ENCODE results near the gene STK32B. TPM values are rescaled to one million over a fixed set of nuclear protein-coding genes. Genes with fewer than 3 reads are reported as not detected.
A peak's percentile ranks its signal among the peaks of the same experiment; 100 is the strongest.

The STK32B gene
- polyA plus RNA-seq, 4 donors, result 0.27 to 0.75 (median 0.58) TPM; not detected in 1

DNA sequence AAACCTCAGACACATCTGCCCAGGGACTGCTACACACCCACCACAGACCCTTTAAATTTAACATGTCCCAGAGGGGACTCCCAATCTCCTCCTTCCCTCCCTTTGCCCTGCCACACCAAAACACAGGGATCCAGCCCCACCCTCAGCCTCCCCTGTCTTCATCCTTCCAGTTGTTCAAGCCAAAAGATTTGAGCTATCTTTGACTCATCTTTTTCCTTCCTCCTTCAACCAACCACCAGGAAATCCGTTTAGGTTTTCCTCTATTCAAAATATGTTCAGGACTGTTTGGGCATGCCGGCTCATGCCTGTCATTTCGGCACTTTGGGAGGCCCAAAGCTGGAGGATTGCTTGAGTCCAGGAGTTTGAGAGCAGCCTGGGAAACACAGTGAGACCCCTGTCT, 6.9 kb upstream of the STK32B start:
- no peak overlapping the region for H3K4me3 ChIP-seq (ENCODE audit: low read depth in 1 of 3, low read length in 3 of 3)
- no peak overlapping the region for H3K27ac ChIP-seq (ENCODE audit: low read depth in 1 of 3, low read length in 2 of 3)
- no peak for FAIRE-seq
- no peaks in the 10 kb centered on the region for H3K36me3 ChIP-seq (ENCODE audit: control insufficient read depth in 3 of 3, insufficient read depth in 2 of 3, low read depth in 1 of 3, low read length in 3 of 3)
- WGBS, 3 donors, result 56 to 74% (median 68%) methylated on average over 3 of the region's 3 CpGs
- no peak for DNase-seq
- no peaks in the 10 kb centered on the region for H3K9me3 ChIP-seq (ENCODE audit: control insufficient read depth in 2 of 2, insufficient read depth in 1 of 2, low read depth in 1 of 2, low read length in 1 of 2)
- no peaks in the 10 kb centered on the region for H3K27me3 ChIP-seq (ENCODE audit: control insufficient read depth in 3 of 3, insufficient read depth in 3 of 3, low read length in 3 of 3)
- no peaks in the 10 kb centered on the region for H3K4me1 ChIP-seq (ENCODE audit: control insufficient read depth in 3 of 3, insufficient read depth in 2 of 3, low read depth in 1 of 3, low read length in 2 of 3)

DNA sequence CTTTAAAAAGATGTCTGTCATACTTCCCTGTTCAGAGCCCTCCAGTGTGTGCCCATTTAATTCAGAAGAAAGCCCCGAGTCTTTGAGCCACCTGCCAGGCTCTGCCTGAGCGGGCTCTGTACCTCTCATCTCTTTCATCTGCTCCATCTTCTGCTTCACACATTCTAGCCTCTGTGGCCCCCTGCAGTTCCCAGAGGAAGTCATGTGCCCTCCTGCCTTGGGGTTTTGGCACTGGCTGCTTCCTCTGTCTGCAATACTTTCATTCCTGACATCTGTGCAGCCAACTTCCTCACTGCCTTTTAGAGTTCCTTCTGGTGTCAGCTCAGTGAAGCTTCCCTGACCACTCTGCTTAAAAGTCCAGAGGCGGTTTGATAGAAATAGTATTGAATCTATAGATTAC, 6.2 kb upstream of the STK32B start:
- 53 to 67% (median 58%) methylated on average over 3 of the region's 3 CpGs for WGBS, 3 donors
- no peak for DNase-seq

DNA sequence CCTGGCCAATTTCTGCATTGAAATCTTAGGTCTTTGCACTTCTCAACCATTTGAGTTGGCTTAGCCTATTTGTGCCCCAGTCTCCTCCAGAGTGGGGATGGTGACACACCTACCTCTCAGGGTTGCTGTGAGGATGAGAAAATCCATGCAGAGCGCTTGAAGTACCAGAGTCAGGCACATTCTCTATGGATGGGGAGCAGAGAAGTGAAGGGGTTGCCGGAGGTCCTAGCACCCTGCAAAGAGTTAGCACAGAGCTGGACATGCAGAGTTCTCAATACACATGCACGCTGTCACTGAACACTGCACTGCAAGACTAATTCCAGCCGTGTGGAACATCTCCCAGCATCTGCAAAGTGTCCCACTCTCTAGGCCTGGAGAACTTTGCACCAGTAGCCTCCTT, 2.6 kb upstream of the STK32B start:
- no peak overlapping the region for H3K27ac ChIP-seq (ENCODE audit: low read depth in 1 of 3, low read length in 2 of 3)
- no peak overlapping the region for H3K4me3 ChIP-seq (ENCODE audit: low read depth in 1 of 3, low read length in 3 of 3)
- H3K27me3 ChIP-seq (ENCODE audit: control insufficient read depth in 3 of 3, insufficient read depth in 3 of 3, low read length in 3 of 3), result peaks cover 4 to 23% (median 9%) of the 10 kb centered on the region in 3 donors
- no peaks in the 10 kb centered on the region for H3K36me3 ChIP-seq (ENCODE audit: control insufficient read depth in 3 of 3, insufficient read depth in 2 of 3, low read depth in 1 of 3, low read length in 3 of 3)
- DNase-seq (no peak), FAIRE-seq (no peak)
- H3K4me1 ChIP-seq (ENCODE audit: control insufficient read depth in 3 of 3, insufficient read depth in 2 of 3, low read depth in 1 of 3, low read length in 2 of 3), result no peaks in the 10 kb centered on the region
- H3K9me3 ChIP-seq (ENCODE audit: control insufficient read depth in 2 of 2, insufficient read depth in 1 of 2, low read depth in 1 of 2, low read length in 1 of 2), result no peaks in the 10 kb centered on the region
- 72 to 89% (median 81%) methylated on average over 4 of the region's 4 CpGs for WGBS, 3 donors

More for the DNA sequence above, 6.2 kb upstream of the STK32B start:
- Histone ChIP-seq H3K27me3 (ENCODE audit: control insufficient read depth in 3 of 3, insufficient read depth in 3 of 3, low read length in 3 of 3) (no peaks in the 10 kb centered on the region), H3K4me1 (ENCODE audit: control insufficient read depth in 3 of 3, insufficient read depth in 2 of 3, low read depth in 1 of 3, low read length in 2 of 3) (no peaks in the 10 kb centered on the region), H3K27ac (ENCODE audit: low read depth in 1 of 3, low read length in 2 of 3) (no peak overlapping the region), H3K36me3 (ENCODE audit: control insufficient read depth in 3 of 3, insufficient read depth in 2 of 3, low read depth in 1 of 3, low read length in 3 of 3) (no peaks in the 10 kb centered on the region), H3K9me3 (ENCODE audit: control insufficient read depth in 2 of 2, insufficient read depth in 1 of 2, low read depth in 1 of 2, low read length in 1 of 2) (no peaks in the 10 kb centered on the region), H3K4me3 (ENCODE audit: low read depth in 1 of 3, low read length in 3 of 3) (no peak overlapping the region)
- no peak for FAIRE-seq

DNA sequence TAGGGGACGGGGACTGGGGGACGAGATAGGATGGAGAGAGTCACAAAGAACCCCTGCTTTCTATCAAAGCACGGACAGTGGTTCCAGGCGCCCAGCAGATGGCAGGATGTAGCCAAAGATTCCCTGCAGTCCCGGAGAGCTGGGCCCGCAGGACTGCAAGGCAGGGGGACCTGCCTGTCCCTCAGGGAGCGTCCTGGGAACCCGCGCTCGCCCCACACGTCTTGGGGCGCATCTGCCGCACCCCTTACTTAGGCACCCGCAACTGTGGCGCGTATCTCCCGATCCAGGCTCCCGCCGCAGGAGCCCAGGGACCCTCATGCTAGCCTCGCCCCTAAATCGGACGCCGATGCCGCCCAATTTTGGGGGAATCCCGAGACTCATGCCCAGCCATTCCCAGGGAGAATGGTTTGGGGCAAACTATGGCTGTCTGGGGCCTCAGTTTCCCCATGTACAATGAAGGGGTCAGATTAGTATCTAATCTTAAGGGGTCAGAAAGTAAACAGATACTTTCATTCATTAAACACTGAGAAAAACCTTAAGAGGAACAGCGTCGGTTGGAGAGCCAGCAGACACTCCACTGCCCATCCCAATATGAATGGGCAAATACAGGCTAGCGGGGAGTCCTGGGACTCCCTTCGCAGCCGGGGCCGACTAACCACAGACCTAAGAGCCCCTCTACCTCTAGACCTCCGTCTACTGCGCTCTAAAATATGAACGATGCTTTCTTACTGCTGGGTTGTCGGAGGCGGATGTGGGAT, 581 bp upstream of the STK32B start:
- H3K4me3 ChIP-seq (ENCODE audit: low read depth in 1 of 3, low read length in 3 of 3), result peak overlapping the region in 1 of 3 donors; percentile 46
- peaks cover 4 to 23% (median 9%) of the 10 kb centered on the region in 3 donors for H3K27me3 ChIP-seq (ENCODE audit: control insufficient read depth in 3 of 3, insufficient read depth in 3 of 3, low read length in 3 of 3)
- peak; percentile 41 to 62 for DNase-seq
- H3K27ac ChIP-seq (ENCODE audit: low read depth in 1 of 3, low read length in 2 of 3), result no peak overlapping the region
- no peaks in the 10 kb centered on the region for H3K36me3 ChIP-seq (ENCODE audit: control insufficient read depth in 3 of 3, insufficient read depth in 2 of 3, low read depth in 1 of 3, low read length in 3 of 3)
- no peak for FAIRE-seq
- 2 to 4% (median 3%) methylated on average over 36 of the region's 36 CpGs for WGBS, 3 donors
- no peaks in the 10 kb centered on the region for H3K9me3 ChIP-seq (ENCODE audit: control insufficient read depth in 2 of 2, insufficient read depth in 1 of 2, low read depth in 1 of 2, low read length in 1 of 2)
- H3K4me1 ChIP-seq (ENCODE audit: control insufficient read depth in 3 of 3, insufficient read depth in 2 of 3, low read depth in 1 of 3, low read length in 2 of 3), result no peaks in the 10 kb centered on the region

DNA sequence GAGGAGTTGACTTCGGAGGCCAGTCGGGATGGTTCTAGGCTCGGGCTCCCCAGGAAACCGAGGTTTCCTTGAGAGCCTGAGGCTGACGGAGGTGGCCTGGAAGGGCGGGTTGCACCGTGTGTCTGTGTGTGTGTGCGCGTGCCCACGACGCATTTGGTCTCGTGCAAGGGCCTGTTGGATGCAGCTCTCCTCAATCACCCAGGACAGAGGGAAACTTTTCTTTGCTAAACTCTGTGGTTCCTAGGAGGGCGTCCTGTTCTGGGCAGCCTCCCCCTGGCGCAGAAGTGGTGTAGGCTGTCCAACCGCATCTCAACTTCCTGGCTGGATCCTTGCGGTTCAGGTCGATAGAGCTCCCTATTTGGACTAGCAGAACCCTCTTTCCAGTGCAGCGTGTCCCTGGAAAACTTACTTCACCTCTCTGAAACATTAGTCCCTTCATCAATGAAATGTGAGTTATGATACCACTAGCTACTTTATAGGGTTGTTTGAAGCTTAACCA, 973 bp downstream of the STK32B start:
- Histone ChIP-seq H3K4me3 (ENCODE audit: low read depth in 1 of 3, low read length in 3 of 3) (peak overlapping the region in 1 of 3 donors; percentile 28), H3K27ac (ENCODE audit: low read depth in 1 of 3, low read length in 2 of 3) (no peak overlapping the region), H3K27me3 (ENCODE audit: control insufficient read depth in 3 of 3, insufficient read depth in 3 of 3, low read length in 3 of 3) (peaks cover 4 to 23% (median 9%) of the 10 kb centered on the region in 3 donors), H3K9me3 (ENCODE audit: control insufficient read depth in 2 of 2, insufficient read depth in 1 of 2, low read depth in 1 of 2, low read length in 1 of 2) (no peaks in the 10 kb centered on the region), H3K36me3 (ENCODE audit: control insufficient read depth in 3 of 3, insufficient read depth in 2 of 3, low read depth in 1 of 3, low read length in 3 of 3) (no peaks in the 10 kb centered on the region), H3K4me1 (ENCODE audit: control insufficient read depth in 3 of 3, insufficient read depth in 2 of 3, low read depth in 1 of 3, low read length in 2 of 3) (no peaks in the 10 kb centered on the region)
- WGBS, 3 donors, result 17 to 26% (median 20%) methylated on average over 12 to 18 of the region's 18 CpGs
- FAIRE-seq, result no peak
- no peak for DNase-seq

DNA sequence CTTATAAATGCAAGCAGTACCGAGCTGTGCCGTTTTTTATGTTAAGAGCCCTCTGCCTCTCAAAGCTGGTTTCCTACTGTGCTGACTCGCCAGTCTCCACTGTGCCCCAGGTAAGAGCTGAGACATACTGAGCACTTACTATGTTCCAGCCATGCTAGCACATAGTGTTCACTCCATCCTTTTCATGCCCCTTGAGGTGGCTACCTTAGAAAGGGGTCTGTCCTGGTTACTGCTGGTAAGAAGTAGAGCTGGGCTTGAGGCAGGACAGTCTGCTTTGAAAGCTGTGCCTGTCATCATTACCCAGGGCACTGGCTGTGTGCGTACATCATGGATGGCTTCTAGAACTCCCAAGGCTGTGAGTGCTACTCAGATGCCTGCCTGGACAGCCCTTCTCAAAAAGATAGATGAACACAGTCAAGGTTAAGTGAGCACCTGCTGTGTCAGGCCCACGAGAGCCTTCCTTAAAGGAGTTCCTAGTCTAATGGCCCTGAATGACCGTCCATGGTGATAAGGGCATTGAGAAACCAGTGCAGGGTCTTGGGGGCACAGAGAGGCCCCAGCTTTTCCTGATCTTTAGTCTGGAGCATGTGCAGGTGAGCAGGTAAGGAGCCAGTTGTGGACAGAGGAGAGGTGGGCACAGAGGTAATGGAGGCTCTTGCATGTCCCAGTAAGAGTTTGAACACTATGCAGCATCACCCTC, 1.6 kb downstream of the STK32B start:
- DNase-seq, result no peak
- Histone ChIP-seq H3K4me1 (ENCODE audit: control insufficient read depth in 3 of 3, insufficient read depth in 2 of 3, low read depth in 1 of 3, low read length in 2 of 3) (no peaks in the 10 kb centered on the region), H3K27me3 (ENCODE audit: control insufficient read depth in 3 of 3, insufficient read depth in 3 of 3, low read length in 3 of 3) (peaks cover 4 to 23% (median 9%) of the 10 kb centered on the region in 3 donors), H3K36me3 (ENCODE audit: control insufficient read depth in 3 of 3, insufficient read depth in 2 of 3, low read depth in 1 of 3, low read length in 3 of 3) (no peaks in the 10 kb centered on the region), H3K4me3 (ENCODE audit: low read depth in 1 of 3, low read length in 3 of 3) (no peak overlapping the region), H3K27ac (ENCODE audit: low read depth in 1 of 3, low read length in 2 of 3) (no peak overlapping the region), H3K9me3 (ENCODE audit: control insufficient read depth in 2 of 2, insufficient read depth in 1 of 2, low read depth in 1 of 2, low read length in 1 of 2) (no peaks in the 10 kb centered on the region)
- no peak for FAIRE-seq
- WGBS, 3 donors, result 56 to 67% (median 56%) methylated on average over 6 of the region's 6 CpGs

DNA sequence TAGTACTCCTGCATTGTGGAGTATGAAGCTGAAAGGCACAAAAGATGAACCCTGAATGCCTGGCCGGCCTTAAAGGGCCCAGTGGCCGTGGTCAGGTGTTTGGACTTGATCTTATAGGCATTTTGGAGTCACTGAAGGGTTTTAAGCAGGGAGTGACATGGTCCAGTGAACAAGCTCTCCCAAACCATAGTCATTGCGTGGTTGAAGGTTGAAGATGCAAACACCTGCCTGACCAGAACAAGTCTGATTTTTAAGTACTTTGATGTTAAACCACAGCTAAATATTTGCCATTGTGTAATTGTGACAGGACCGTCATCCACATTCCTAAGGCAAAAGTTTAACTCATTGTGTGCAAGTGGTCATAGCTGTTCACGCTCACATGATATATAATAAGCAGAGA, 3.3 kb downstream of the STK32B start:
- FAIRE-seq (no peak), DNase-seq (no peak)
- Histone ChIP-seq H3K4me1 (ENCODE audit: control insufficient read depth in 3 of 3, insufficient read depth in 2 of 3, low read depth in 1 of 3, low read length in 2 of 3) (no peaks in the 10 kb centered on the region), H3K4me3 (ENCODE audit: low read depth in 1 of 3, low read length in 3 of 3) (no peak overlapping the region), H3K27me3 (ENCODE audit: control insufficient read depth in 3 of 3, insufficient read depth in 3 of 3, low read length in 3 of 3) (peaks cover 4 to 23% (median 9%) of the 10 kb centered on the region in 3 donors), H3K36me3 (ENCODE audit: control insufficient read depth in 3 of 3, insufficient read depth in 2 of 3, low read depth in 1 of 3, low read length in 3 of 3) (no peaks in the 10 kb centered on the region), H3K27ac (ENCODE audit: low read depth in 1 of 3, low read length in 2 of 3) (no peak overlapping the region), H3K9me3 (ENCODE audit: control insufficient read depth in 2 of 2, insufficient read depth in 1 of 2, low read depth in 1 of 2, low read length in 1 of 2) (no peaks in the 10 kb centered on the region)
- 33 to 61% (median 42%) methylated on average over 5 of the region's 5 CpGs for WGBS, 3 donors

DNA sequence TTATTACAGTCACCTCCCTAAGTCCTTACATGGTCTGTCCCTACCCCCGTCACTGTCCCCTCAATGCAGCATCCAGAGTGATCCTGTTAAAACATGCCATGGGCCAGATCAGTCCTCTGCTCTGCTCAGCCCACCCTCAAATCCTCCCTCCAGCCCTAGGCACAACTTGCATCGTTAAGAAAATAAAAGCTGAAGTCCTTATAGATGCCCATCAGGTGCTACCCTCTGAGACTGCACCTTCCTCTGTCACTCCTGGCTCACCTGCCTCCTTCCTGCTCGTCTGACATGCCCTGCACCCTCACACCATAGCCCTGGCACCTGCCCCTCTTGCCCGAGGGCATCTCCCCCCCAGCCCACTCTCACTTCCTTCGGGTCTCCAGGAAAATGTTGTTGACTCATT, 4.1 kb downstream of the STK32B start:
- Histone ChIP-seq H3K4me1 (ENCODE audit: control insufficient read depth in 3 of 3, insufficient read depth in 2 of 3, low read depth in 1 of 3, low read length in 2 of 3) (no peaks in the 10 kb centered on the region), H3K9me3 (ENCODE audit: control insufficient read depth in 2 of 2, insufficient read depth in 1 of 2, low read depth in 1 of 2, low read length in 1 of 2) (no peaks in the 10 kb centered on the region), H3K27me3 (ENCODE audit: control insufficient read depth in 3 of 3, insufficient read depth in 3 of 3, low read length in 3 of 3) (peaks cover 4 to 21% (median 9%) of the 10 kb centered on the region in 3 donors), H3K27ac (ENCODE audit: low read depth in 1 of 3, low read length in 2 of 3) (no peak overlapping the region), H3K36me3 (ENCODE audit: control insufficient read depth in 3 of 3, insufficient read depth in 2 of 3, low read depth in 1 of 3, low read length in 3 of 3) (no peaks in the 10 kb centered on the region), H3K4me3 (ENCODE audit: low read depth in 1 of 3, low read length in 3 of 3) (no peak overlapping the region)
- DNase-seq, result no peak
- 38 to 54% (median 48%) methylated on average over 5 of the region's 5 CpGs for WGBS, 3 donors
- no peak for FAIRE-seq
